ENCODE measurements around the gene DMD.

DNA sequence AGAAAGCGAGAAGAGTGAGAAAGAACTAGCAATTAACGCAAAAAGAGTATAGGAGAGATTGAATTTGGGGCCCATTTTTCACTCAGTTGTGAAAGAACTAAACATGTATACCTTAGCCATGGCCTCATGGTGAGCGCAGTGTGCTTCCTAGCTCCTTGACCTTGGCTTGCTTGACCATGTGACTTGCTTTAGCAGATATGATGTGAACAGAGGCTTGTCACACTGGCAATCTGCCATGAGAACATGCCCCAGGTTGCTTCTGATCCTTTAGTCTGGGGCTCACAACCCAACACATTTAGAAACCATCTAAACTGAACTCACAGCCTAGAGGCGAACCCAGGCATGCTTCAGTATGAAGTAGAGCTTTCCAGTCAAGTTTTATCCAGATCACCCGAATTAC lies 1879.4 kb downstream of the DMD start:
- TF ChIP-seq, protein P1, sequence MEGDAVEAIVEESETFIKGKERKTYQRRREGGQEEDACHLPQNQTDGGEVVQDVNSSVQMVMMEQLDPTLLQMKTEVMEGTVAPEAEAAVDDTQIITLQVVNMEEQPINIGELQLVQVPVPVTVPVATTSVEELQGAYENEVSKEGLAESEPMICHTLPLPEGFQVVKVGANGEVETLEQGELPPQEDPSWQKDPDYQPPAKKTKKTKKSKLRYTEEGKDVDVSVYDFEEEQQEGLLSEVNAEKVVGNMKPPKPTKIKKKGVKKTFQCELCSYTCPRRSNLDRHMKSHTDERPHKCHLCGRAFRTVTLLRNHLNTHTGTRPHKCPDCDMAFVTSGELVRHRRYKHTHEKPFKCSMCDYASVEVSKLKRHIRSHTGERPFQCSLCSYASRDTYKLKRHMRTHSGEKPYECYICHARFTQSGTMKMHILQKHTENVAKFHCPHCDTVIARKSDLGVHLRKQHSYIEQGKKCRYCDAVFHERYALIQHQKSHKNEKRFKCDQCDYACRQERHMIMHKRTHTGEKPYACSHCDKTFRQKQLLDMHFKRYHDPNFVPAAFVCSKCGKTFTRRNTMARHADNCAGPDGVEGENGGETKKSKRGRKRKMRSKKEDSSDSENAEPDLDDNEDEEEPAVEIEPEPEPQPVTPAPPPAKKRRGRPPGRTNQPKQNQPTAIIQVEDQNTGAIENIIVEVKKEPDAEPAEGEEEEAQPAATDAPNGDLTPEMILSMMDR (conservative IDR thresholded peaks at IDR 0.05; ENCODE audit: low read length), result no peak
- no peak for TF ChIP-seq EZH2phosphoT487 (IDR thresholded peaks at IDR 0.05; ENCODE audit: borderline replicate concordance)
